GM11168 (cell line): ENCODE results near the gene SNTG2.
"Not testable (repeated sequence)": the region's sequence is repeated elsewhere in the genome, so short reads cannot be mapped to it uniquely, and the experiment has no call there.

ENCODE experiments used
- in situ Hi-C: fragments of 300-500 bp; cut with MboI; formaldehyde crosslinking; loops from one replicate; pipeline ENCODE4 v1.12.0; 2022; ENCODE audit warnings: low sequenced_read_pairs; ENCODE audit not compliant: unreplicated experiment

Gene SNTG2

GRCh38 chr2:1222056-1222455, 271.4 kb downstream of the SNTG2 start:
- in situ Hi-C loops = no loop called here

- in situ Hi-C loops = no loop called here
Observed at GRCh38 chr2:1223791-1224190, 273.1 kb downstream of the SNTG2 start.

- in situ Hi-C loops = no loop called here
Observed at GRCh38 chr2:1224901-1225300, 274.3 kb downstream of the SNTG2 start.

GRCh38 chr2:1226766-1227165, 276.1 kb downstream of the SNTG2 start:
- in situ Hi-C loops = no loop called here

GRCh38 chr2:1227274-1227900, 276.7 kb downstream of the SNTG2 start:
- in situ Hi-C loops = no loop called here

- in situ Hi-C loops = not testable (repeated sequence)
Observed at GRCh38 chr2:1229596-1229995, 278.9 kb downstream of the SNTG2 start.

- in situ Hi-C loops = no loop called here
Observed at GRCh38 chr2:1230155-1230893, 279.7 kb downstream of the SNTG2 start.

- in situ Hi-C loops = no loop called here
Observed at GRCh38 chr2:1231466-1232063, 280.9 kb downstream of the SNTG2 start.

- in situ Hi-C loops = no loop called here
Observed at GRCh38 chr2:1233281-1233680, 282.6 kb downstream of the SNTG2 start.

GRCh38 chr2:1234731-1235308, 284.2 kb downstream of the SNTG2 start:
- in situ Hi-C loops = no loop called here

- in situ Hi-C loops = no loop called here
Observed at GRCh38 chr2:1235806-1236205, 285.2 kb downstream of the SNTG2 start.

- in situ Hi-C loops = no loop called here
Observed at GRCh38 chr2:1236606-1237005, 286.0 kb downstream of the SNTG2 start.

GRCh38 chr2:1237783-1238182, 287.1 kb downstream of the SNTG2 start:
- in situ Hi-C loops = no loop called here

GRCh38 chr2:1238598-1239138, 288.0 kb downstream of the SNTG2 start:
- in situ Hi-C loops = no loop called here

- in situ Hi-C loops = no loop called here
Observed at GRCh38 chr2:1245193-1245592, 294.5 kb downstream of the SNTG2 start.

- in situ Hi-C loops = no loop called here
Observed at GRCh38 chr2:1246239-1246638, 295.6 kb downstream of the SNTG2 start.

GRCh38 chr2:1246991-1247390, 296.3 kb downstream of the SNTG2 start:
- in situ Hi-C loops = no loop called here

GRCh38 chr2:1248187-1248586, 297.5 kb downstream of the SNTG2 start:
- in situ Hi-C loops = no loop called here

- in situ Hi-C loops = no loop called here
Observed at GRCh38 chr2:1249897-1250687, 299.4 kb downstream of the SNTG2 start.

GRCh38 chr2:1251520-1251919, 300.9 kb downstream of the SNTG2 start:
- in situ Hi-C loops = no loop called here
